ENCODE results near the gene PKNOX2.

Gene PKNOX2

GRCh38 chr11:125338886-125339811 is 174.6 kb downstream of the PKNOX2 start:
- no peak for DNase-seq (ENCODE audit: low spot score)

GRCh38 chr11:125341676-125342075 is 177.1 kb downstream of the PKNOX2 start:
- no peak for DNase-seq (ENCODE audit: low spot score)

- no peak for DNase-seq (ENCODE audit: low spot score)
These were observed 177.9 kb downstream of the PKNOX2 start for GRCh38 chr11:125342281-125342930.

- DNase-seq (ENCODE audit: low spot score), result no peak
These were observed 178.7 kb downstream of the PKNOX2 start for GRCh38 chr11:125343086-125343717.

GRCh38 chr11:125343718-125344131 is 179.2 kb downstream of the PKNOX2 start:
- no peak for DNase-seq (ENCODE audit: low spot score)

- DNase-seq (ENCODE audit: low spot score), result no peak
These were observed 180.4 kb downstream of the PKNOX2 start for GRCh38 chr11:125344846-125345420.

GRCh38 chr11:125345421-125346178 is 181.0 kb downstream of the PKNOX2 start:
- DNase-seq (ENCODE audit: low spot score), result peak; percentile 85

- DNase-seq (ENCODE audit: low spot score), result no peak
These were observed 181.6 kb downstream of the PKNOX2 start for GRCh38 chr11:125346179-125346530.

- DNase-seq (ENCODE audit: low spot score), result no peak
These were observed 182.2 kb downstream of the PKNOX2 start for GRCh38 chr11:125346565-125347260.

GRCh38 chr11:125347261-125347585 is 182.7 kb downstream of the PKNOX2 start:
- DNase-seq (ENCODE audit: low spot score), result no peak

- no peak for DNase-seq (ENCODE audit: low spot score)
These were observed 183.6 kb downstream of the PKNOX2 start for GRCh38 chr11:125348141-125348651.

- DNase-seq (ENCODE audit: low spot score), result peak; percentile 79
These were observed 184.2 kb downstream of the PKNOX2 start for GRCh38 chr11:125348674-125349309.

GRCh38 chr11:125350206-125351032 is 185.9 kb downstream of the PKNOX2 start:
- no peak for DNase-seq (ENCODE audit: low spot score)

GRCh38 chr11:125351033-125351867 is 186.7 kb downstream of the PKNOX2 start:
- DNase-seq (ENCODE audit: low spot score), result no peak

- no peak for DNase-seq (ENCODE audit: low spot score)
These were observed 187.3 kb downstream of the PKNOX2 start for GRCh38 chr11:125351868-125352250.

GRCh38 chr11:125356797-125357196 is 192.2 kb downstream of the PKNOX2 start:
- DNase-seq (ENCODE audit: low spot score), result no peak

- DNase-seq (ENCODE audit: low spot score), result no peak
These were observed 193.0 kb downstream of the PKNOX2 start for GRCh38 chr11:125357551-125357950.

- DNase-seq (ENCODE audit: low spot score), result no peak
These were observed 193.8 kb downstream of the PKNOX2 start for GRCh38 chr11:125358254-125358840.

Data from iPS-NIHi11 (cell line).